GM12891 (cell line): ENCODE data around the gene AP2A2.

Source experiments
- PAX5 ChIP-seq: IDR thresholded peaks from 2 replicates; pipeline ENCODE4 v1.6.1; 2011; ENCODE audit warnings: low read length, moderate library complexity, mild to moderate bottlenecking; ENCODE audit not compliant: insufficient read depth, severe bottlenecking
- POLR2A ChIP-seq: IDR thresholded peaks from 2 replicates; pipeline ENCODE4 v1.6.1; 2011; ENCODE audit warnings: low read depth, low read length, control low read depth
- POLR2AphosphoS5 ChIP-seq: IDR thresholded peaks from 2 replicates; pipeline ENCODE4 v1.6.1; 2011; ENCODE audit warnings: low read depth, low read length, control low read depth
- POU2F2 ChIP-seq: IDR thresholded peaks from 2 replicates; pipeline ENCODE4 v1.6.1; 2011; ENCODE audit warnings: low read depth, mild to moderate bottlenecking, control low read depth, low read length, moderate library complexity
- SPI1 ChIP-seq: IDR thresholded peaks from 2 replicates; pipeline ENCODE4 v1.6.1; 2011; ENCODE audit warnings: low read depth, low read length, control low read depth

GRCh38 chr11:973237-973636, 47.6 kb downstream of the AP2A2 start:
- no peak for TF ChIP-seq PAX5
- no peak for TF ChIP-seq POLR2A
- TF ChIP-seq POU2F2 = no peak
- no peak for TF ChIP-seq POLR2AphosphoS5
- no peak for TF ChIP-seq SPI1
